ENCODE results near the gene NHERF2.

NHERF2 gene

DNA sequence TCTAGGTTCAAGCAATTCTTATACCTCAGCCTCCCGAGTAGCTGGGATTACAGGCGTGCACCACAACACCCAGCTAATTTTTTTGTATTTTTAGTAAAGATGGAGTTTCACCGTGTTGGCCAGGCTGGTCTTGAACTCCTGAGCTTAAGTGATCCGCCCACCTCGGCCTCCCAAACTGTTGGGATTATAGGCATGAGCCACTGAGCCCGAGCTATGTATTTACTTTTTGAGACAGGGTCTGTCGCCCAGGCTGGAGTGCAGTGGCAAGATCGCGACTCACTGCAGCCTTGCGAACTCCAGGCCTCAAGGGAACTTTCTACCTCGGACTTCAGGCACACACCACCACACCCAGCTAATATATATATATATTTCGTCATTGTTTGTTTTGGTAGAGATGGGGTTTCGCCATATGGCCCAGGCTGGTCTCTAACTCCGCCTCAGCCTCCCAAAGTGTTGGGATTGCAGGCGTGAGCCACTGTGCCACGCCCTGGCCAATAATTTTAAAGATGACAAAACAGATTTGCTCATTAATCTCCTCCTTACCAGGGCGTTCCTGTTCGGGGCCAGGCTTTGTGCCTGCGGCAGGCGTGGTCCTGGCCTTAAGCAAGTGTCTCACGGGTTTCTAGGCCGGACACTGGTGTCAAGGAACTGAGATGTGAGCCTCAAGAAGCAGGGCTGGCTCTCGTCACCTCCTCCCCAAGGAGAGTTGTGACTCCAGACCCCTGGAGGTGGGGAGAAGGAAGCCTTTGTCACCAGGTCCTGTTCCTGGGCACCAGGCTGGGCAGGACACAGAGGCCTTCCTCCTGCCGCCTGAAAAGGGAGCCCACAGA, 11.4 kb upstream of the NHERF2 start:
- Mint-ChIP-seq H3K27ac (no peak overlapping the region), H3K27me3 (ENCODE audit: low read depth, poor library complexity) (peaks cover 17% of the 10 kb centered on the region), H3K9me3 (no peaks in the 10 kb centered on the region), H3K36me3 (ENCODE audit: low read depth) (no peaks in the 10 kb centered on the region), H3K4me1 (peaks cover 12% of the 10 kb centered on the region), H3K4me3 (no peak overlapping the region)
- TF ChIP-seq, protein P1, sequence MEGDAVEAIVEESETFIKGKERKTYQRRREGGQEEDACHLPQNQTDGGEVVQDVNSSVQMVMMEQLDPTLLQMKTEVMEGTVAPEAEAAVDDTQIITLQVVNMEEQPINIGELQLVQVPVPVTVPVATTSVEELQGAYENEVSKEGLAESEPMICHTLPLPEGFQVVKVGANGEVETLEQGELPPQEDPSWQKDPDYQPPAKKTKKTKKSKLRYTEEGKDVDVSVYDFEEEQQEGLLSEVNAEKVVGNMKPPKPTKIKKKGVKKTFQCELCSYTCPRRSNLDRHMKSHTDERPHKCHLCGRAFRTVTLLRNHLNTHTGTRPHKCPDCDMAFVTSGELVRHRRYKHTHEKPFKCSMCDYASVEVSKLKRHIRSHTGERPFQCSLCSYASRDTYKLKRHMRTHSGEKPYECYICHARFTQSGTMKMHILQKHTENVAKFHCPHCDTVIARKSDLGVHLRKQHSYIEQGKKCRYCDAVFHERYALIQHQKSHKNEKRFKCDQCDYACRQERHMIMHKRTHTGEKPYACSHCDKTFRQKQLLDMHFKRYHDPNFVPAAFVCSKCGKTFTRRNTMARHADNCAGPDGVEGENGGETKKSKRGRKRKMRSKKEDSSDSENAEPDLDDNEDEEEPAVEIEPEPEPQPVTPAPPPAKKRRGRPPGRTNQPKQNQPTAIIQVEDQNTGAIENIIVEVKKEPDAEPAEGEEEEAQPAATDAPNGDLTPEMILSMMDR (IDR thresholded peaks at IDR 0.05): no peak
- no peak for DNase-seq

DNA sequence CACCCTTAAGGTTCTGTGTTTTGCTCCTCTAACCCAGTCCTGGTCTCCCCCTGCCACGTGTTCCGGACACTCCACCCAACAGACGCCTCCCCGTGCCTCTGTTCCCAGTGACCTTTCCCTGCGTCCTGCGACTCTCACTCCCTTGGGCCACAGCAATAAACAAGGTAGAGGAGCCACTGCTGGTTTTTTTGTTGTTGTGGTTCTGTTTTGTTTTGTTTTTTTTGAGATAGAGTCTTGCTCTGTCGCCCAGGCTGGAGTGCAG, 10.8 kb upstream of the NHERF2 start:
- Mint-ChIP-seq H3K36me3 (ENCODE audit: low read depth) (no peaks in the 10 kb centered on the region), H3K4me1 (peaks cover 9% of the 10 kb centered on the region), H3K27ac (no peak overlapping the region), H3K27me3 (ENCODE audit: low read depth, poor library complexity) (peaks cover 22% of the 10 kb centered on the region), H3K4me3 (no peak overlapping the region), H3K9me3 (no peaks in the 10 kb centered on the region)
- TF ChIP-seq, protein P1 (IDR thresholded peaks at IDR 0.05): no peak
- no peak for DNase-seq

DNA sequence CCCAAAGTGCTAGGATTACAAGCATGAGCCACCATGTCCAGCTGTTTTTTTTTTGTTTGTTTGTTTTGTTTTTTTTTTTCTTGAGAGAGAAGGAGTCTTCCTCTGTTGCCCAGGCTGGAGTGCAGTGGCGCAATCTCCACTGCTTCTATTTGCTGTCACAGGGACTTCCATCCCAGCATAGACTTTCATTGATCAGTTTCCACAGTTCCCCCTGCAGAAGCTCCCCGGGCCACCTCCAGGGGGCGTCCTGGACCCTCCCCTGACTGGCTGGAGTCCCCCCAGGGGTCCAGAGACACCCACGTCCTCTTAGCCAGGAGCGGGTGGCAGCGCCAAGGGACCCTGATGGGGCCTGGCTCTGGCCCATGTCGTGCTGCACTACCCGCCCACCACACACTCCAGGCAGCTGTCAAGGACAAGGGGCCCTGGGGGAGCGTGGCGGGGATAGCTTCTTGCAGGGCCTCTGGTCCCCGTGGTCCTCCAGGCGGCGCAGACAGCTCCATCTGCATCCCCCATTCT, 10.2 kb upstream of the NHERF2 start:
- Mint-ChIP-seq H3K9me3 (no peaks in the 10 kb centered on the region), H3K27me3 (ENCODE audit: low read depth, poor library complexity) (peaks cover 28% of the 10 kb centered on the region), H3K36me3 (ENCODE audit: low read depth) (no peaks in the 10 kb centered on the region), H3K27ac (no peak overlapping the region), H3K4me1 (peaks cover 9% of the 10 kb centered on the region), H3K4me3 (no peak overlapping the region)
- TF ChIP-seq, protein P1 (IDR thresholded peaks at IDR 0.05): peak; percentile 49
- peak; percentile 49 for DNase-seq

DNA sequence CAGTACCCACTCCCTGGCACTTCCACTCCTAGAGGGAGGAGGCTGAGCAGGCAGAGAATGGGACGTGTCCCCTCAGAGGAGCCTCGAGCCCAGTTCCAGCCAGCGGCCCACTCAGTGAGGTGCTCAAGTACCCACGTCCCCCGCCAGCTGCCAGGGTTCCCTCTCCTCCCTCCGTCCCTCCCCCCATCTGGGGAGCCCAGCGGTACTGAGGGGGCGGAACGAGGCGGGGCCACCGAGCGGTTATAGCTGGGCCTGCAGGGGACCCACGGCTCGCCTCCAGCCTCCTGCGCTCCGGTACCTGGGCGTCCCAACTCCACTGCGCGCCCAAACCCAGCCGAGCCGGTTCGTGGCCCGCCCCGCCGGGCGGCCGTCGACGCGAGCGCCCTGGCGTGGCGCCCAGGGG, 7.2 kb upstream of the NHERF2 start, which contains the start of gene NPW:
NPW (plus strand) TSS at position 268 of the 403 bp plus-strand sequence.
- Mint-ChIP-seq H3K27me3 (ENCODE audit: low read depth, poor library complexity) (peaks cover 40% of the 10 kb centered on the region), H3K36me3 (ENCODE audit: low read depth) (no peaks in the 10 kb centered on the region), H3K4me3 (peak within 1 kb of the TSS; percentile 69), H3K27ac (no peak within 1 kb of the TSS), H3K4me1 (peaks cover 30% of the 10 kb centered on the region), H3K9me3 (no peaks in the 10 kb centered on the region)
- DNase-seq: peak; percentile 53
- TF ChIP-seq, protein P1 (IDR thresholded peaks at IDR 0.05): no peak

DNA sequence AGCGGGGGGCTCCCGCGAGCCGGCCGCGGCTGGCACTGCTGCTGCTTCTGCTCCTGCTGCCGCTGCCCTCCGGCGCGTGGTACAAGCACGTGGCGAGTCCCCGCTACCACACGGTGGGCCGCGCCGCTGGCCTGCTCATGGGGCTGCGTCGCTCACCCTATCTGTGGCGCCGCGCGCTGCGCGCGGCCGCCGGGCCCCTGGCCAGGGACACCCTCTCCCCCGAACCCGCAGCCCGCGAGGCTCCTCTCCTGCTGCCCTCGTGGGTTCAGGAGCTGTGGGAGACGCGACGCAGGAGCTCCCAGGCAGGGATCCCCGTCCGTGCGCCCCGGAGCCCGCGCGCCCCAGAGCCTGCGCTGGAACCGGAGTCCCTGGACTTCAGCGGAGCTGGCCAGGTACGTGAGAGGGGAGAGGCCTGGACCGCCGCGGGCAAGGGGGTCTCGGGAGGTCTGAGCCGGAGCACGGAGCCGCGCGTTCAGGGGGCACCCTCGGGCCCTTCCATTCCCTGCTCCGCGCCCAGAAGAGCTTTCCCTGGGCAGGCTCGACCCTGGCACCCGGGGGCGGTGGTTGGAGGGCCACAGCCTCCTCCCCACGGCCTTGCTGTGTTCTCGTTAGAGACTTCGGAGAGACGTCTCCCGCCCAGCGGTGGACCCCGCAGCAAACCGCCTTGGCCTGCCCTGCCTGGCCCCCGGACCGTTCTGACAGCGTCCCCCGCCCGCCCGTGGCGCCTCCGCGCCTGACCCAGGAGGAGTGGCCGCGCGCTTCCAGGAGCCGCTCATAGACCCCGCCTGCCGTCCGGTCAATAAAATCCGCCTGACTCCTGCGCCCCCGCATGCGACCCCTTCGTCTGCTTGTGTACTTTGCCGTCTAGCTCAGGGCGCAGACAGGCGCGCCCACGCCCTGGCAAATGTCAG, 6.5 kb upstream of the NHERF2 start:
- Mint-ChIP-seq H3K9me3 (no peaks in the 10 kb centered on the region), H3K27ac (no peak overlapping the region), H3K4me1 (peaks cover 31% of the 10 kb centered on the region), H3K27me3 (ENCODE audit: low read depth, poor library complexity) (peaks cover 40% of the 10 kb centered on the region), H3K4me3 (peak overlapping the region; percentile 69), H3K36me3 (ENCODE audit: low read depth) (no peaks in the 10 kb centered on the region)
- DNase-seq: peak; percentile 79
- TF ChIP-seq, protein P1 (IDR thresholded peaks at IDR 0.05): no peak
